GM18511 (cell line): ENCODE measurements around the gene EFTUD2.
"Not testable (repeated sequence)": the region's sequence is repeated elsewhere in the genome, so short reads cannot be mapped to it uniquely, and the experiment has no call there.

Experiments used
- ATAC-seq: cut with Tn5 transposase; IDR thresholded peaks from one replicate; pipeline ENCODE4 v1.9.1; 2021; ENCODE audit warnings: mild to moderate bottlenecking, moderate library complexity; ENCODE audit not compliant: unreplicated experiment

EFTUD2 gene

GRCh38 chr17:44899074-44899782 lies at the start of gene EFTUD2:
Gene EFTUD2 (minus strand): TSS chr17:44899445. CDS start chr17:44894521, 4,924 bp downstream.
- peak; percentile 72 for ATAC-seq

GRCh38 chr17:44948315-44948795 lies 49.1 kb upstream of the EFTUD2 start:
- no peak for ATAC-seq

- ATAC-seq = peak; percentile 95
Observed at GRCh38 chr17:44947461-44948314, 48.4 kb upstream of the EFTUD2 start, which contains the start of gene KIF18B. Gene KIF18B (minus strand): TSS chr17:44947773. CDS start chr17:44936344, 11,429 bp downstream.

- ATAC-seq = not testable (repeated sequence)
Observed at GRCh38 chr17:44945652-44946051, 46.4 kb upstream of the EFTUD2 start.

- ATAC-seq = no peak
Observed at GRCh38 chr17:44942456-44942855, 43.2 kb upstream of the EFTUD2 start.

GRCh38 chr17:44941712-44942331 lies 42.6 kb upstream of the EFTUD2 start:
- no peak for ATAC-seq

GRCh38 chr17:44940768-44941167 lies 41.5 kb upstream of the EFTUD2 start:
- no peak for ATAC-seq

- ATAC-seq = no peak
Observed at GRCh38 chr17:44940317-44940716, 41.1 kb upstream of the EFTUD2 start.

GRCh38 chr17:44935116-44935515 lies 35.9 kb upstream of the EFTUD2 start:
- ATAC-seq = no peak

- no peak for ATAC-seq
Observed at GRCh38 chr17:44934745-44935105, 35.5 kb upstream of the EFTUD2 start.

- ATAC-seq = no peak
Observed at GRCh38 chr17:44933824-44934744, 34.8 kb upstream of the EFTUD2 start.

- no peak for ATAC-seq
Observed at GRCh38 chr17:44932787-44933097, 33.5 kb upstream of the EFTUD2 start.

GRCh38 chr17:44932096-44932786 lies 33.0 kb upstream of the EFTUD2 start:
- no peak for ATAC-seq

- ATAC-seq = no peak
Observed at GRCh38 chr17:44931376-44931775, 32.1 kb upstream of the EFTUD2 start.

- ATAC-seq = no peak
Observed at GRCh38 chr17:44930667-44931066, 31.4 kb upstream of the EFTUD2 start.

GRCh38 chr17:44928950-44929720 lies 29.9 kb upstream of the EFTUD2 start:
- ATAC-seq = no peak

- ATAC-seq = no peak
Observed at GRCh38 chr17:44928136-44928535, 28.9 kb upstream of the EFTUD2 start.

GRCh38 chr17:44927696-44928095 lies 28.5 kb upstream of the EFTUD2 start:
- ATAC-seq = no peak

GRCh38 chr17:44926821-44927525 lies 27.7 kb upstream of the EFTUD2 start:
- ATAC-seq = no peak
